ENCODE data around the gene SDK1. TPM values are rescaled to one million over a fixed set of nuclear protein-coding genes. Genes with fewer than 3 reads are reported as not detected.
"Not testable (repeated sequence)": the region's sequence is repeated elsewhere in the genome, so short reads cannot be mapped to it uniquely, and the experiment has no call there.

Gene SDK1
- total and polyA plus RNA-seq, 10 of the 15 experiments (the other 5 are each of a cell fraction or from before 2014, with no cell fraction given): 0.14 to 0.33 TPM; not detected in 8

DNA sequence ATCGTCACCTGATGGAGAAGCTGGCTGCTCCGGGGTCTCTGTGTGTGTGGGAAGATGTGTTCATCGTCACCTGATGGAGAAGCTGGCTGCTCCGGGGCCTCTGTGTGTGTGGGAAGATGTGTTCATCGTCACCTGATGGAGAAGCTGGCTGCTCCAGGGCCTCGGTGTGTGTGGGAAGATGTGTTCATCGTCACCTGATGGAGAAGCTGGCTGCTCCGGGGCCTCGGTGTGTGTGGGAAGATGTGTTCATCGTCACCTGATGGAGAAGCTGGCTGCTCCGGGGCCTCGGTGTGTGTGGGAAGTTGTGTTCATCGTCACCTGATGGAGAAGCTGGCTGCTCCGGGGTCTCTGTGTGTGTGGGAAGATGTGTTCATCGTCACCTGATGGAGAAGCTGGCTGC, 959.1 kb downstream of the SDK1 start:
- in situ Hi-C loops (cut with MboI); POLR2A ChIA-PET; CTCF ChIA-PET; H3K36me3 ChIP-seq (ENCODE audit: control insufficient read depth in 2 of 2, insufficient read depth in 2 of 2, low read length in 1 of 2); SMC1A ChIA-PET (ENCODE audit: uncharacterized antibody, unreplicated experiment); H3K27ac ChIP-seq (ENCODE audit: control insufficient read depth, insufficient read depth); H3K79me2 ChIP-seq (ENCODE audit: control insufficient read depth, insufficient read depth, low read length); FAIRE-seq; H3K4me1 ChIP-seq (ENCODE audit: control insufficient read depth, insufficient read depth, low read length); H3K9me3 ChIP-seq (replicated peaks; ENCODE audit: control insufficient read depth, insufficient read depth, low read length); BruUV-seq (replicated peaks); H3K4me3 ChIP-seq; H3K4me2 ChIP-seq (ENCODE audit: control insufficient read depth, insufficient read depth); H3K9ac ChIP-seq (ENCODE audit: control insufficient read depth, insufficient read depth, low read length); RAD21 ChIA-PET (ENCODE audit: unreplicated experiment); DNase-seq (ENCODE audit: low read depth, low spot score); H3K27me3 ChIP-seq (replicated peaks in 1 of 2; ENCODE audit: control insufficient read depth in 2 of 2, insufficient read depth in 2 of 2, low read length in 1 of 2); H4K20me1 ChIP-seq (ENCODE audit: control insufficient read depth, insufficient read depth); H2AFZ ChIP-seq (ENCODE audit: control insufficient read depth, low read depth, low read length); ATAC-seq; intact Hi-C loops (cut with micrococcal nuclease; ENCODE audit: unreplicated experiment): not testable (repeated sequence)
- 30% methylated on average over 15 of the region's 15 CpGs for WGBS (ENCODE audit: insufficient coverage, insufficient replicate concordance, low lambda C conversion rate, missing lambda C conversion rate)

- no peaks in the 10 kb centered on the region for H3K36me3 ChIP-seq (ENCODE audit: control insufficient read depth in 2 of 2, insufficient read depth in 2 of 2, low read length in 1 of 2)
- no peak for TF ChIP-seq FOS (IDR thresholded peaks at IDR 0.05; ENCODE audit: borderline replicate concordance, extremely low read depth, insufficient read length)
- ATAC-seq: no peak
- no peaks in the 10 kb centered on the region for H3K27me3 ChIP-seq (replicated peaks in 1 of 2; ENCODE audit: control insufficient read depth in 2 of 2, insufficient read depth in 2 of 2, low read length in 1 of 2)
- SMC1A ChIA-PET (ENCODE audit: uncharacterized antibody, unreplicated experiment): no interaction called here
- POLR2A ChIA-PET: no interaction called here
- no peak overlapping the region for H2AFZ ChIP-seq (ENCODE audit: control insufficient read depth, low read depth, low read length)
- RAD21 ChIA-PET (ENCODE audit: unreplicated experiment): no interaction called here
- no peak for DNase-seq (ENCODE audit: low read depth, low spot score)
- CTCF ChIA-PET: no interaction called here
- no peak overlapping the region for H3K4me2 ChIP-seq (ENCODE audit: control insufficient read depth, insufficient read depth)
- H3K9ac ChIP-seq (ENCODE audit: control insufficient read depth, insufficient read depth, low read length): no peak overlapping the region
- no peaks in the 10 kb centered on the region; the same call in 2 of the 3 replicates for H3K9me3 ChIP-seq (replicated peaks; ENCODE audit: control insufficient read depth, insufficient read depth, low read length)
- no peak for FAIRE-seq
- H3K27ac ChIP-seq (ENCODE audit: control insufficient read depth, insufficient read depth): no peak overlapping the region
- WGBS (ENCODE audit: insufficient coverage, insufficient replicate concordance, low lambda C conversion rate, missing lambda C conversion rate): 59% methylated on average over 19 of the region's 19 CpGs
- H3K4me3 ChIP-seq: no peak overlapping the region
- in situ Hi-C loops (cut with MboI): no loop called here
- intact Hi-C loops (cut with micrococcal nuclease; ENCODE audit: unreplicated experiment): no loop called here
- no peaks in the 10 kb centered on the region for H3K4me1 ChIP-seq (ENCODE audit: control insufficient read depth, insufficient read depth, low read length)
- BruUV-seq (replicated peaks): no TSS peak
- no peaks in the 10 kb centered on the region for H4K20me1 ChIP-seq (ENCODE audit: control insufficient read depth, insufficient read depth)
- no peaks in the 10 kb centered on the region for H3K79me2 ChIP-seq (ENCODE audit: control insufficient read depth, insufficient read depth, low read length)
Measured at GRCh38 chr7:4260867-4261600, 960.0 kb downstream of the SDK1 start.

Data from GM12878 (cell line).